ENCODE results near the gene PDZD2.

Gene PDZD2

GRCh38 chr5:32020946-32021345 lies 382.0 kb downstream of the PDZD2 start:
- Histone ChIP-seq H3K36me3 (ENCODE audit: insufficient read depth, low read length) (no peaks in the 10 kb centered on the region), H3K27me3 (ENCODE audit: insufficient read depth, low read length) (peaks cover 9% of the 10 kb centered on the region; the same call in 1 of the 2 replicates), H3K4me3 (ENCODE audit: low read depth, low read length) (no peak overlapping the region), H3K27ac (ENCODE audit: low read depth, low read length) (no peak overlapping the region), H2AFZ (ENCODE audit: low read length, unreplicated experiment) (no peak overlapping the region), H3K4me1 (ENCODE audit: control insufficient read depth, insufficient read depth, low read length, unreplicated experiment) (peaks cover 10% of the 10 kb centered on the region), H3K79me2 (ENCODE audit: control insufficient read depth, insufficient read depth, low read length, unreplicated experiment) (no peaks in the 10 kb centered on the region)

- Histone ChIP-seq H3K27ac (ENCODE audit: low read depth, low read length) (no peak overlapping the region), H3K79me2 (ENCODE audit: control insufficient read depth, insufficient read depth, low read length, unreplicated experiment) (no peaks in the 10 kb centered on the region), H3K4me3 (ENCODE audit: low read depth, low read length) (no peak overlapping the region), H3K36me3 (ENCODE audit: insufficient read depth, low read length) (no peaks in the 10 kb centered on the region), H3K27me3 (ENCODE audit: insufficient read depth, low read length) (peaks cover 9% of the 10 kb centered on the region; the same call in 1 of the 2 replicates), H3K4me1 (ENCODE audit: control insufficient read depth, insufficient read depth, low read length, unreplicated experiment) (peaks cover 11% of the 10 kb centered on the region), H2AFZ (ENCODE audit: low read length, unreplicated experiment) (no peak overlapping the region)
Measured at GRCh38 chr5:32021771-32022170, 382.8 kb downstream of the PDZD2 start.

GRCh38 chr5:32022638-32023037 lies 383.7 kb downstream of the PDZD2 start:
- H2AFZ ChIP-seq (ENCODE audit: low read length, unreplicated experiment) = no peak overlapping the region
- no peak overlapping the region for H3K4me3 ChIP-seq (ENCODE audit: low read depth, low read length)
- H3K27me3 ChIP-seq (ENCODE audit: insufficient read depth, low read length) = peaks cover 9% of the 10 kb centered on the region; the same call in 1 of the 2 replicates
- H3K36me3 ChIP-seq (ENCODE audit: insufficient read depth, low read length) = no peaks in the 10 kb centered on the region
- peaks cover 20% of the 10 kb centered on the region for H3K4me1 ChIP-seq (ENCODE audit: control insufficient read depth, insufficient read depth, low read length, unreplicated experiment)
- no peak overlapping the region for H3K27ac ChIP-seq (ENCODE audit: low read depth, low read length)
- no peaks in the 10 kb centered on the region for H3K79me2 ChIP-seq (ENCODE audit: control insufficient read depth, insufficient read depth, low read length, unreplicated experiment)

- Histone ChIP-seq H3K4me1 (ENCODE audit: control insufficient read depth, insufficient read depth, low read length, unreplicated experiment) (peaks cover 27% of the 10 kb centered on the region), H2AFZ (ENCODE audit: low read length, unreplicated experiment) (no peak overlapping the region), H3K79me2 (ENCODE audit: control insufficient read depth, insufficient read depth, low read length, unreplicated experiment) (no peaks in the 10 kb centered on the region), H3K4me3 (ENCODE audit: low read depth, low read length) (no peak overlapping the region), H3K36me3 (ENCODE audit: insufficient read depth, low read length) (no peaks in the 10 kb centered on the region), H3K27ac (ENCODE audit: low read depth, low read length) (no peak overlapping the region), H3K27me3 (ENCODE audit: insufficient read depth, low read length) (peaks cover 9% of the 10 kb centered on the region; the same call in 1 of the 2 replicates)
Measured at GRCh38 chr5:32023816-32024215, 384.9 kb downstream of the PDZD2 start.

- H2AFZ ChIP-seq (ENCODE audit: low read length, unreplicated experiment) = no peak overlapping the region
- H3K79me2 ChIP-seq (ENCODE audit: control insufficient read depth, insufficient read depth, low read length, unreplicated experiment) = no peaks in the 10 kb centered on the region
- H3K4me1 ChIP-seq (ENCODE audit: control insufficient read depth, insufficient read depth, low read length, unreplicated experiment) = peaks cover 36% of the 10 kb centered on the region
- H3K4me3 ChIP-seq (ENCODE audit: low read depth, low read length) = no peak overlapping the region
- H3K27me3 ChIP-seq (ENCODE audit: insufficient read depth, low read length) = peaks cover 9% of the 10 kb centered on the region; the same call in 1 of the 2 replicates
- no peak overlapping the region for H3K27ac ChIP-seq (ENCODE audit: low read depth, low read length)
- H3K36me3 ChIP-seq (ENCODE audit: insufficient read depth, low read length) = no peaks in the 10 kb centered on the region
Measured at GRCh38 chr5:32024751-32025150, 385.8 kb downstream of the PDZD2 start.

DNA sequence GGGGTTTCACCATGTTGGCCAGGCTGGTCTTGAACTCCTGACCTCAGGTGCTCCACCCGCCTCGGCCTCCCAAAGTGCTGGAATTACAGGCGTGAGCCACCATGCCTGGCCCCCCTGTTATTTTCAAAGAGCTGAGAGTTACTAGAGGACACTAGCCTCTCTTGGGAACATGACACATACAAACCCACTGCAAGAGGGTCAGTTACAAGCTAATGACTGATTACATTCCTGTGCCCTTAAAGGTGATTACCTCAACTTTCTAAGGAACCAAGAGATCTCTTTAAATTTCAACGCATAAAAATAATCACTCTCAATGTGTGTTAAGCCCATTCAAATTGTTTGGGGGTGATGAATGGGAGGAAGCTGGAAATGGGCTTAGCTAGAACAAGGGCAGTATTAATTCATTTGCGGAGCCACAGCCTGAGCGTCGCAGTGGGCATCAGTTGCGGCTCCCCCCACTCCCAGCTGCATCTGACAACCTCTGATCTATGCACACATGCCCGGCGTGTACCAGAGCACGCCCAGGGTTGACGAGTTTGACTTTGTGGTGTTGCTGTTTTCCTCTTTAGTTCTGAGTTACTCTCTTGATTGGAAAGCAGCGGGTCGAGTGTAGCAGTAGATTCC lies 388.3 kb downstream of the PDZD2 start:
- Histone ChIP-seq H3K27me3 (ENCODE audit: insufficient read depth, low read length) (peaks cover 9% of the 10 kb centered on the region; the same call in 1 of the 2 replicates), H3K79me2 (ENCODE audit: control insufficient read depth, insufficient read depth, low read length, unreplicated experiment) (no peaks in the 10 kb centered on the region), H3K4me3 (ENCODE audit: low read depth, low read length) (peak overlapping the region; percentile 55), H2AFZ (ENCODE audit: low read length, unreplicated experiment) (no peak overlapping the region), H3K4me1 (ENCODE audit: control insufficient read depth, insufficient read depth, low read length, unreplicated experiment) (peaks cover 47% of the 10 kb centered on the region), H3K36me3 (ENCODE audit: insufficient read depth, low read length) (no peaks in the 10 kb centered on the region), H3K27ac (ENCODE audit: low read depth, low read length) (peak overlapping the region; percentile 81)

DNA sequence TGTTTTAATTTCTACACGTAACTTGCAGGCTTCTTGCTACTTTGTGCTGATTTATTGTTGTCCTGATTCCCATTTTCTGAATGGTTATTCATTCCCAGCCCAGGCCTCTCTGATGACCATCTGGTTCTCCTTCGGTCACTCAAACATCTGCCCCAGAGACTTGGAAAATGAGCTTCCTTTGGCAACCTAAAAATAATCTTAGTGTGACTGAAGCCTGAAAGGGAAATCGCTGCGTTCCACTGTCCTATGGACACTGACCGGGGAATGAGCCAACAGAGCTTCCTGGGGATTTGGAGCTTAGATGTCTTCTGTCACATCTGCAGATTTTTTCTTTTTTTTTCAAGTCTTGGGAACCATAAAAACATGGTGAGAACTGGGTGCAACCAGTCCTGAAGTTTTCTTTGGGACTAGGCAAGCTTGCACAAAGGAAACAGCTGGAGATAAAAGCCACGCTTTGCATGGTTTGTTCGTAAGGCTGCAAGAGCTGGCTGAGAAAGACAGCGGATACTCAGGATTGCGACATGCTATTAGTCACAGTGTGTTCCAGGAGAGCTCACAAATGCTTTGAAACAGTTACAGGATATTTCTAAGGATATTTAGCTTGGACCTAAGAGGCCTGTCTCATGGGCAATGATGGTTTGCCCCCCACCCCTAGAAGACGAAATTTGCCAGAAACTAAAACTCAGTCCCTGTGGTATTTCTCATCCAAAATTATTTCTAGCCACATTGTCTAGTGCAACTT lies 389.0 kb downstream of the PDZD2 start:
- H3K4me1 ChIP-seq (ENCODE audit: control insufficient read depth, insufficient read depth, low read length, unreplicated experiment) = peaks cover 46% of the 10 kb centered on the region
- H2AFZ ChIP-seq (ENCODE audit: low read length, unreplicated experiment) = no peak overlapping the region
- H3K36me3 ChIP-seq (ENCODE audit: insufficient read depth, low read length) = no peaks in the 10 kb centered on the region
- H3K27ac ChIP-seq (ENCODE audit: low read depth, low read length) = peak overlapping the region; percentile 81
- no peaks in the 10 kb centered on the region for H3K79me2 ChIP-seq (ENCODE audit: control insufficient read depth, insufficient read depth, low read length, unreplicated experiment)
- peak overlapping the region; percentile 55 for H3K4me3 ChIP-seq (ENCODE audit: low read depth, low read length)
- peaks cover 9% of the 10 kb centered on the region; the same call in 1 of the 2 replicates for H3K27me3 ChIP-seq (ENCODE audit: insufficient read depth, low read length)

DNA sequence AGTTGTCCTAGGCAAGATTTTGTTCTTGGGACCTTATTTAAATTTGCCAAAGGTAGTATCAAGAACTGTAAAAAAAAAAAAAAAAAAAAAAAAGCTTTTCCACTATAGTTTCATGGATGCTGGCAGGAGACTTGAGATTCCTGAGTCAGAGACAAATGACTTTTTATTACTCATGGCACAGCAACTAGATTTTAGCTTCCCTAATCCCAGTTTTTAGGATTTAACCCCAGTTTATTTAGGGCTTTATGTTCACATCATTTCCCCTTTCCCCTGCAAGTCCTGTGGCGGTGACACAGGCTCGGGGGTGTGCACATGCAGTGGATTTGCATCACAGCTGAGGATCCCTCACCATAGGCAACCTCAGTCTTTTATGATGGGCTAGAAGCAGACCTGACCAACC lies 390.3 kb downstream of the PDZD2 start:
- Histone ChIP-seq H3K79me2 (ENCODE audit: control insufficient read depth, insufficient read depth, low read length, unreplicated experiment) (no peaks in the 10 kb centered on the region), H2AFZ (ENCODE audit: low read length, unreplicated experiment) (no peak overlapping the region), H3K4me3 (ENCODE audit: low read depth, low read length) (no peak overlapping the region), H3K27me3 (ENCODE audit: insufficient read depth, low read length) (no peaks in the 10 kb centered on the region), H3K27ac (ENCODE audit: low read depth, low read length) (peak overlapping the region; percentile 81), H3K4me1 (ENCODE audit: control insufficient read depth, insufficient read depth, low read length, unreplicated experiment) (peaks cover 51% of the 10 kb centered on the region), H3K36me3 (ENCODE audit: insufficient read depth, low read length) (no peaks in the 10 kb centered on the region)

DNA sequence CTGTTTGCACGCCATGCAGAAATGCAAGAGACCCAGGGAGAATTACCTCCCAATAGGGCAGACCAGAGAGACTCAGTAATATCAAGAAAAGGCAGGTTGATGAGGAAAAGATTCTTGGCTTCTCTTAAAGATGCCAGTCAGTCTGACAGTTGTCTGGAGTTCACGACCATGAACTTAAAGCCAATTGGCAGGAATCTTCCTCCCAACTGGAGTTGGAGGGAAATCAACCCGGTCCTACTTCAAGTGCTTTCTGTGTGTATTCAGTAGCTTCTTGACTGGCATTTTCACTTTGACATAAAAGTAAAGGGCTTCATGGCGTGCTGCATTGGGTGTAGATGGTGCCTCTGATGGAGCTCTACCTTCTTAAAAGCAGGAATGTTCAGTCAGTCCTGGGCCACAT lies 390.9 kb downstream of the PDZD2 start:
- Histone ChIP-seq H2AFZ (ENCODE audit: low read length, unreplicated experiment) (peak overlapping the region; percentile 50), H3K4me1 (ENCODE audit: control insufficient read depth, insufficient read depth, low read length, unreplicated experiment) (peaks cover 51% of the 10 kb centered on the region), H3K27me3 (ENCODE audit: insufficient read depth, low read length) (no peaks in the 10 kb centered on the region), H3K4me3 (ENCODE audit: low read depth, low read length) (no peak overlapping the region), H3K79me2 (ENCODE audit: control insufficient read depth, insufficient read depth, low read length, unreplicated experiment) (no peaks in the 10 kb centered on the region), H3K36me3 (ENCODE audit: insufficient read depth, low read length) (no peaks in the 10 kb centered on the region), H3K27ac (ENCODE audit: low read depth, low read length) (peak overlapping the region; percentile 81; the same call in 1 of the 2 replicates)

GRCh38 chr5:32030222-32030621 lies 391.3 kb downstream of the PDZD2 start:
- Histone ChIP-seq H3K79me2 (ENCODE audit: control insufficient read depth, insufficient read depth, low read length, unreplicated experiment) (no peaks in the 10 kb centered on the region), H3K27me3 (ENCODE audit: insufficient read depth, low read length) (no peaks in the 10 kb centered on the region), H3K4me1 (ENCODE audit: control insufficient read depth, insufficient read depth, low read length, unreplicated experiment) (peaks cover 51% of the 10 kb centered on the region), H3K36me3 (ENCODE audit: insufficient read depth, low read length) (no peaks in the 10 kb centered on the region), H2AFZ (ENCODE audit: low read length, unreplicated experiment) (no peak overlapping the region), H3K4me3 (ENCODE audit: low read depth, low read length) (no peak overlapping the region), H3K27ac (ENCODE audit: low read depth, low read length) (no peak overlapping the region)

DNA sequence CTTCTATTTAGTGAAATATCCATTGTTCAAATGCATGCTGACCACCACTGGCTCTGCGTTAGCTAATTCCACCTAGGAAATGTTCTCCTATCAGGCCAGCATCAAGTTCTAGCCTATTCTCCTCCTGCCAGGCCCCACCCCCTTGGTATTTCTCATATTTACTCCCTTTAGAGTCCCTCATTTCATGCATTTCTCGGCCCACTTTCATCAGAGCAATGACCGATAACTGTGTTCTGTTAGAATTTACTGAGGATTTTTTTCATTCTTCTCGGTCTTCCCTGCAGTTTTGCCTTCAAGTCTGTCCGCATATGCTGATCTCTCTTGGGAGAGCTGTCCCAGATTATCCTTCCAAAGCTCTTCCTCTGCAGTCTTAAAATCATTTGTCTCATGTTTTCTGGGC lies 391.8 kb downstream of the PDZD2 start:
- Histone ChIP-seq H3K36me3 (ENCODE audit: insufficient read depth, low read length) (no peaks in the 10 kb centered on the region), H3K4me1 (ENCODE audit: control insufficient read depth, insufficient read depth, low read length, unreplicated experiment) (peaks cover 51% of the 10 kb centered on the region), H3K79me2 (ENCODE audit: control insufficient read depth, insufficient read depth, low read length, unreplicated experiment) (no peaks in the 10 kb centered on the region), H3K27me3 (ENCODE audit: insufficient read depth, low read length) (no peaks in the 10 kb centered on the region), H3K4me3 (ENCODE audit: low read depth, low read length) (no peak overlapping the region), H2AFZ (ENCODE audit: low read length, unreplicated experiment) (no peak overlapping the region), H3K27ac (ENCODE audit: low read depth, low read length) (no peak overlapping the region)

Measured in ACC112 (cell line).